ENCODE results near the gene ARHGEF39.

The ARHGEF39 gene

GRCh38 chr9:35664531-35665470 is at the start of gene ARHGEF39:
TSS of gene ARHGEF39 (minus strand) at chr9:35665195. CDS start at chr9:35665169, 26 bp downstream.
- H3K27ac Mint-ChIP-seq = peak within 1 kb of the TSS; percentile 59
- peak within 1 kb of the TSS; percentile 86 for H3K4me3 Mint-ChIP-seq
- peaks cover 60% of the 10 kb centered on the region for H3K4me1 Mint-ChIP-seq
- no peaks in the 10 kb centered on the region for H3K9me3 Mint-ChIP-seq
- H3K27me3 Mint-ChIP-seq = no peaks in the 10 kb centered on the region
- no peaks in the 10 kb centered on the region for H3K36me3 Mint-ChIP-seq

GRCh38 chr9:35714123-35714522 is 49.1 kb upstream of the ARHGEF39 start:
- peaks cover 22% of the 10 kb centered on the region for H3K36me3 Mint-ChIP-seq

DNA sequence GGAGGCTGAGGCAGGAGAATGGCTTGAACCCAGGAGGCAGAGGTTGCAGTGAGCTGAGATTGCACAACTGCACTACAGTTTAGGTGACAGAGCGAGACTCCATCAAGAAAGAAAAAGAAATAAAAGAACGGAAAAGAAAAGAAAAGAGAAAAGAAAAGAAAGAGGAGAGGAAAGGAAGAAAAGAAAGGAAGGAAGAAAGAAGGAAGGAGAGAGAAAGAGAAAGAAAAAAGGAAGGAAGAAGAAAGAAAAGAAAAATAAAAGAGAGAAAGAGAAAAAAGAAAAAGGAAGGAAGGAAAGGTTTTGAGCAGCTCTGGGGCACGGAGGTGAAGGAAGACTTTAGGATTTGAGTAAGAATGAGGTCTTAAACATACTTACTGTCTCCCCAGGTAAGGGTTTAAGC is 48.6 kb upstream of the ARHGEF39 start:
- Mint-ChIP-seq H3K36me3 (peaks cover 25% of the 10 kb centered on the region), H3K27me3 (no peaks in the 10 kb centered on the region), H3K27ac (no peak overlapping the region), H3K4me3 (no peak overlapping the region), H3K4me1 (no peaks in the 10 kb centered on the region), H3K9me3 (no peaks in the 10 kb centered on the region)

More at GRCh38 chr9:35714123-35714522, 49.1 kb upstream of the ARHGEF39 start:
- Mint-ChIP-seq H3K27me3 (no peaks in the 10 kb centered on the region), H3K9me3 (no peaks in the 10 kb centered on the region), H3K4me1 (no peaks in the 10 kb centered on the region), H3K27ac (no peak overlapping the region), H3K4me3 (no peak overlapping the region)

DNA sequence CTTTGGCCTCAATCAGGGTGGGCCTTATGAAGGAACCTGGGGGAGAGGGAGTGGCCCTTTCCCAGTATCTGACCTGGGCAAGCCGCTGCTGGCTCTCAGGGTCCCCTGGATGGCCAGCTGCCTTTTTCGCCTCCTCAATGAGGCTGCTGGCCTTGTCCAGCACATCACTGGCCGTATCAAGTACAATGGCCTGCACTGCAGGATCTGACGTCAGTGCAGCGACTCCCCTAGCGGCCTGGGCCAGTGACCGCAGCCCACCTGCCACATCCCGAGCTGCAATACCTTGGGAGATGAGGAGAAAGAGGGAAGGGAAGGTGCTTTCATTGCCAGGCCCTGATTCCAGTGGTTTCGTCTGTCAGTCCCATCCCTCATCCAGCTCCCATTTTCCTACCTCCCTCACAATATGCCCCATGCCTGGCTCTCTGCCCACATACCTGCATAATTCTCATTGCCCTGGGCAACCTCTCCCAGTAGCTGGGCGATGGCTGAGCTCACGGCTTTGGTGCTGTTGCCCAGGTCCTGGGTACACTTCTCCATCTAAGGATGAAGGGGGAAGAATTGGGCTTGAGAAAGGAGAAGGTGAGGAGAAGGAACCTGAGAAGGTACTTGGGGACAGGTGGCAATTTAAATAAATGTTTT is 47.9 kb upstream of the ARHGEF39 start:
- Mint-ChIP-seq H3K27ac (no peak overlapping the region), H3K36me3 (peaks cover 25% of the 10 kb centered on the region), H3K9me3 (no peaks in the 10 kb centered on the region), H3K4me3 (no peak overlapping the region), H3K4me1 (no peaks in the 10 kb centered on the region), H3K27me3 (no peaks in the 10 kb centered on the region)

DNA sequence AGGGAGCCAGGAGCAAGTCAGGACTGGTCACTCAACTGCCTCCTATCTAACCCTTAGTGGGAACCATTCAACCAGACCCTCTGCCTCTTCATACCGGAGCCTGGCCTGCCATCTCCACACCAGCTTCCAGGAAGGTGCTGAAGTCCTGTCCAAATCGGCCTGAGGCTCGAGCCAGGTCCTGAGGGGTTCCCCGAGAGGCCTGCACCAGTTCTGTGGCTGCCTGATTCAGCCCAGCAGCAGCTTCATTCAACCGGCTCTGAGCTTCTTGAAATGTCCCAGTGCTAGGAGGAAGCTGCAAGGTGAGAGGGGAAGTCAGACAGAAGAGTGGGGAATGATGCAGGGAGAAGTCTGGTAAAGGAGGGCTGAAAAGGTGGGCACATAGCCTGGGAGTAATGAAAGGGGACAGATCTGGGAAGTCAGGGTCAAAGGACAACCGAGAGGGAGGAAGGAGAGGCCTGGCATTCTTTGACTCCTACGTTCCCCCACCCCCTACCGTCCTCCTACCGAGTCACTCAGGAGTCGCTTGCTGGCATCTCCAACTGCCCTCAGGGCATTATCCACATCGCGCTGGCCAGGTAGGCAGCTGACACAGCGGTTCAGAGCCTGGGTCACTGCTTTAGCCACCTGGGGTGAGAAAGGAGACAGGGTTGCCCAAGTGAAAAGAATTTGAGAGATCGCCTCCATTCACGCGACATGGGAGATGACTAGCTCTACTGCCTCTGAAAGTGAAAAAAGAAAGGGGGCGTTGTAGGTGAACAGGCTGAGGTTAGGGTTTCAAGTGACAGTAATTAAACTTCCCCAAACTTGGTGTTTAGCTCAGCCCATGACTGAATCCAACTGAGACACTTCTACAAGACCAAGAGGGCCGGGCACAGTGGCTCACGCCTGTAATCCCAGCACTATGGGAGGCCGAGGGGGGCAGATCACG is 46.8 kb upstream of the ARHGEF39 start:
- H3K27ac Mint-ChIP-seq = no peak overlapping the region
- no peaks in the 10 kb centered on the region for H3K9me3 Mint-ChIP-seq
- H3K4me3 Mint-ChIP-seq = no peak overlapping the region
- H3K27me3 Mint-ChIP-seq = no peaks in the 10 kb centered on the region
- no peaks in the 10 kb centered on the region for H3K4me1 Mint-ChIP-seq
- peaks cover 31% of the 10 kb centered on the region for H3K36me3 Mint-ChIP-seq

- H3K36me3 Mint-ChIP-seq = peaks cover 30% of the 10 kb centered on the region
These were observed 46.0 kb upstream of the ARHGEF39 start for GRCh38 chr9:35710818-35711500.

GRCh38 chr9:35708146-35708545 is 43.2 kb upstream of the ARHGEF39 start:
- no peaks in the 10 kb centered on the region for H3K4me1 Mint-ChIP-seq
- H3K27ac Mint-ChIP-seq = no peak overlapping the region
- H3K4me3 Mint-ChIP-seq = no peak overlapping the region
- H3K9me3 Mint-ChIP-seq = no peaks in the 10 kb centered on the region
- no peaks in the 10 kb centered on the region for H3K27me3 Mint-ChIP-seq
- H3K36me3 Mint-ChIP-seq = peaks cover 27% of the 10 kb centered on the region

More at GRCh38 chr9:35710818-35711500, 46.0 kb upstream of the ARHGEF39 start:
- Mint-ChIP-seq H3K9me3 (no peaks in the 10 kb centered on the region), H3K27ac (no peak overlapping the region), H3K4me1 (no peaks in the 10 kb centered on the region), H3K27me3 (no peaks in the 10 kb centered on the region), H3K4me3 (no peak overlapping the region)

DNA sequence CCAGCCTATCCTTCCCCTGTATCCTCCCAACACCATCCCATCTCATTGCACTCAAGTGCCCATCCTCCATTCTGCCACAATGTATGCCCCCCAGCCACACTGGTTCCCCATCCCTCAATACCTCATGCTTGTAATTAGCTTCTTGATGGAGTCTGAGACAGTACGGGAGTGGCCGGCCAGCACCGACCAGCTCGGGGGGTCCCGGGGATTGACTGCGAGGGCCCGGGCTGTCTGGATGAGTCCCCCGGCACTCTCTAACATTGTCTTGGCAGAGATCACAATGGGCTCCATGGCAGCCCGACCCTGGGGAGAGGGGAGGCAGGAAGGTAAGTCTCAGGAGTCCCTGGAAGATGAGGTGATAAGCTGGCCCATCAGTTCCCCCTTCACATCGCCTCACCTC is 42.0 kb upstream of the ARHGEF39 start:
- Mint-ChIP-seq H3K27me3 (no peaks in the 10 kb centered on the region), H3K36me3 (peaks cover 24% of the 10 kb centered on the region), H3K4me3 (no peak overlapping the region)

DNA sequence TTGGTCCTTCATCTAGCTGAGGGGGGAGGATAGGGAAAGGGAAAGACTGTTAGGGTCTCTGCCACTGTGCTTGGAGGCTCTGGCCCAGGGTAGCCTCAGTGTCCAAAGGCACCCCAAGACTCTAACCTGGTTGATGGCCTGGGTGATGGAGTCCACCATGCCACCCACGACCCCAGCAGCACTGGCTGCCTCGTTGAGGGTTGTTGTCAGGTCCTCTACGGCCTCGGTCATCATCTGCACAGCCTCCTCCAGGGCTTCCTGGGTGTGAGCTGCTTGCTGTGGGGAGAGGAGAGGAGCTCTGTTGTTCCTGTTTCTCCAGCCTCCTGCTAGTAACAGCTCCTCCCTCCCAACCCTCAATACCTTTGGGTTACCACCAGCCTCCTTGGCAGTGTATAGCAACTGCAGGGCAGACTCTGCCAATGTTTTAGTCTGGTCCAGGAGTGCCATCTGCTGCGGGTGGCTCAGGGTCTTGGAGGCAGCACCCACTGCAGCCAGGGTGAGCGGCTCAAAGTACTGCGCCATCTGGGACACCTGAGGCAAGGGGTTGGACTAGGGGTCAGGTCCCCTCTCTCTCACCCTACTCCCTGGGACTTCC is 40.9 kb upstream of the ARHGEF39 start:
- Mint-ChIP-seq H3K9me3 (no peaks in the 10 kb centered on the region), H3K4me1 (no peaks in the 10 kb centered on the region), H3K36me3 (peaks cover 21% of the 10 kb centered on the region), H3K27me3 (no peaks in the 10 kb centered on the region), H3K27ac (no peak overlapping the region), H3K4me3 (no peak overlapping the region)

More for the DNA sequence above, 42.0 kb upstream of the ARHGEF39 start:
- H3K27ac Mint-ChIP-seq = no peak overlapping the region
- H3K4me1 Mint-ChIP-seq = no peaks in the 10 kb centered on the region
- H3K9me3 Mint-ChIP-seq = no peaks in the 10 kb centered on the region

GRCh38 chr9:35705372-35705771 is 40.4 kb upstream of the ARHGEF39 start:
- Mint-ChIP-seq H3K4me3 (no peak overlapping the region), H3K27me3 (no peaks in the 10 kb centered on the region), H3K36me3 (peaks cover 19% of the 10 kb centered on the region), H3K27ac (no peak overlapping the region), H3K4me1 (no peaks in the 10 kb centered on the region), H3K9me3 (no peaks in the 10 kb centered on the region)

- Mint-ChIP-seq H3K9me3 (no peaks in the 10 kb centered on the region), H3K27ac (no peak overlapping the region), H3K36me3 (peaks cover 19% of the 10 kb centered on the region), H3K27me3 (no peaks in the 10 kb centered on the region), H3K4me3 (no peak overlapping the region), H3K4me1 (no peaks in the 10 kb centered on the region)
These were observed 39.1 kb upstream of the ARHGEF39 start for GRCh38 chr9:35703906-35704672.

GRCh38 chr9:35702696-35703095 is 37.7 kb upstream of the ARHGEF39 start:
- H3K9me3 Mint-ChIP-seq = no peaks in the 10 kb centered on the region
- H3K4me1 Mint-ChIP-seq = no peaks in the 10 kb centered on the region
- no peak overlapping the region for H3K27ac Mint-ChIP-seq
- peaks cover 16% of the 10 kb centered on the region for H3K36me3 Mint-ChIP-seq
- H3K27me3 Mint-ChIP-seq = no peaks in the 10 kb centered on the region
- H3K4me3 Mint-ChIP-seq = no peak overlapping the region

DNA sequence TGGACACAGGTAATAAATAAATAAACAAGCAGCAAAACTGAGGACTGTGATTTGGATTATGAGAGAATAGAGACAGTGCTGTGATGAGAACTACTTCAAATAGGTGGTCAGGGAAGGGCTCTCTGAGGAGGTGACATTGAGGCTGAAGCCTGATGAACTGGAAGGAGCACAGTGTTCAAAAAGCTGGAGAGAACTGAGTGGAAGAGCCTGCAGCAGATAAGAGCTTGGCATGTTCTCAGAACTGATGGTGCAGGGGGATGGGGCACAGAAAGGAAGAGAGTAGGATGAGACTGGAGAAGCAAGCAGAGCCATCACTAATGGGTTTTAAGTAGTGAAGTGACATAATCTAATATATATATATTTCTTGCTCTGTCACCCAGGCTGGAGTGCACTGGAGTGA is 35.9 kb upstream of the ARHGEF39 start:
- Mint-ChIP-seq H3K9me3 (no peaks in the 10 kb centered on the region), H3K27ac (no peak overlapping the region), H3K4me3 (no peak overlapping the region), H3K4me1 (peaks cover 8% of the 10 kb centered on the region), H3K27me3 (no peaks in the 10 kb centered on the region), H3K36me3 (peaks cover 13% of the 10 kb centered on the region)

- no peak overlapping the region for H3K4me3 Mint-ChIP-seq
- H3K36me3 Mint-ChIP-seq = peaks cover 13% of the 10 kb centered on the region
- no peaks in the 10 kb centered on the region for H3K27me3 Mint-ChIP-seq
- H3K4me1 Mint-ChIP-seq = peaks cover 8% of the 10 kb centered on the region
- H3K9me3 Mint-ChIP-seq = no peaks in the 10 kb centered on the region
- H3K27ac Mint-ChIP-seq = no peak overlapping the region
These were observed 35.0 kb upstream of the ARHGEF39 start for GRCh38 chr9:35700031-35700430.
